C4-2B (cell line): ENCODE measurements around the gene HOXB1.

Source experiments
- H3K27ac ChIP-seq: fragments of 450-650 bp; 2 replicates; pipeline ENCODE4 v1.5.1; 2017
- ZFX ChIP-seq: fragments of 450-650 bp; IDR thresholded peaks from 2 replicates; pipeline ENCODE4 v1.6.1; 2017
- TF ChIP-seq, protein P1 (sequence below): fragments of 450-650 bp; conservative IDR thresholded peaks from 2 replicates; pipeline ENCODE4 v1.5.1; 2017; ENCODE audit warnings: mild to moderate bottlenecking

The HOXB1 gene

DNA sequence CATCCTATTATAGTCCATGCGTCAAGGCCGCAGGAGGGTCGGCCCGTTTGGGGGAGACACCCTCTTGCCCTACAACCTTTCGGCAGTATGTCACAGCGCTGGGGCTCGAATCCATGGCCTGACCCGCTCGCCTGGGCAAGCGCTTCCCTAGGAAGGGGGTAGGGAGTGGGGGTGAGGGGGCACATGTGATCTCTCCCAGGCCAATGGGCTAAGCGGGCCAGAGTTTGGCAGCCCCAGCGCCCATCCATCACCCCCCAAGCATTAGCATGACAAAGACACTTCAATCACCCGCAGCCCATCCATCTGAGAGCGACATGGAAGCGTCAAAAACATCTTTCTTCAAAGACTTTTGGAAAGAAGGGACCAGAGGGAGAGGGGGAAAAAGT is at the start of gene HOXB1:
Gene HOXB1, minus strand, starts transcription at position 125 of the 386 bp plus-strand sequence. Its CDS starts 107 bp downstream, at position 18.
- no peak within 1 kb of the TSS for H3K27ac ChIP-seq
- TF ChIP-seq, protein P1, sequence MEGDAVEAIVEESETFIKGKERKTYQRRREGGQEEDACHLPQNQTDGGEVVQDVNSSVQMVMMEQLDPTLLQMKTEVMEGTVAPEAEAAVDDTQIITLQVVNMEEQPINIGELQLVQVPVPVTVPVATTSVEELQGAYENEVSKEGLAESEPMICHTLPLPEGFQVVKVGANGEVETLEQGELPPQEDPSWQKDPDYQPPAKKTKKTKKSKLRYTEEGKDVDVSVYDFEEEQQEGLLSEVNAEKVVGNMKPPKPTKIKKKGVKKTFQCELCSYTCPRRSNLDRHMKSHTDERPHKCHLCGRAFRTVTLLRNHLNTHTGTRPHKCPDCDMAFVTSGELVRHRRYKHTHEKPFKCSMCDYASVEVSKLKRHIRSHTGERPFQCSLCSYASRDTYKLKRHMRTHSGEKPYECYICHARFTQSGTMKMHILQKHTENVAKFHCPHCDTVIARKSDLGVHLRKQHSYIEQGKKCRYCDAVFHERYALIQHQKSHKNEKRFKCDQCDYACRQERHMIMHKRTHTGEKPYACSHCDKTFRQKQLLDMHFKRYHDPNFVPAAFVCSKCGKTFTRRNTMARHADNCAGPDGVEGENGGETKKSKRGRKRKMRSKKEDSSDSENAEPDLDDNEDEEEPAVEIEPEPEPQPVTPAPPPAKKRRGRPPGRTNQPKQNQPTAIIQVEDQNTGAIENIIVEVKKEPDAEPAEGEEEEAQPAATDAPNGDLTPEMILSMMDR: no peak
- TF ChIP-seq ZFX: no peak

DNA sequence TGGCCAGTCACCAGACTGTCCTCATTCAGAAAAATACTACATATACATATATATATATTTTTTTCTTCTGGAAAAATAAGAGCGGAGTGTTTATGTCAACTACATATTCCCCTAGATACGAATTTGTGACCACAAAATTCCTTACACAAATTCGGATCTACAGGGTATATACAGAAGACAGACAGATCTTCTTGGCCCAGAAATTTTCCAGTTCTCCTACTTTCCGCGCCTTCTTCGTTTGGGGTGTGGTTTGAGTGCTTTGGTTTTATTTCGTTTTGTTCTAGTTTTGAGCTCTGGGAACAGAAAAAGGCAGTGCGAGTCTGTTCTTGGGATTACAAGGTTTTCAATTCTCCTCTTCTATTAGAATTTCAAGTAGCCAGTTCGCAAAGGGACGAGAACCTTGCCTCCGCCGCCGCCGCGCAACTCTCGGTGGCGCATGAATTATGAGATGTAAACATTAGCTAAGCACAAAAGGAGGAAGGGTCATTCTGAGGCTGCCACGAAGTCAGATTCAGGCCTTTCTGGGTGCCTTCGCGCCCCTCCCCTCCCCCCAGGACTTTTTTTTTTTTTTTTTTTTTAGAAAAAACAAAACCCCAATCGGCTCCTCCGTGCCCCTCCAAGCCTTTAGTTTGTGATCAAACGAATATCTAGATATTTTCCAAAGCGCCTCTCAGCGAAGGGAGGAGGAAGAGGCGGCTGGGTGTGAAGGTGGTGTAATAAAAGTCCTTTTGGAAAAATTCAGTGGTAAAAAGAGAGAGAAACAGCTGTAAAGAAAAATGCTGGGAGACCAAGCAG is 49.1 kb upstream of the HOXB1 start:
- H3K27ac ChIP-seq: no peak overlapping the region
- TF ChIP-seq ZFX: no peak

DNA sequence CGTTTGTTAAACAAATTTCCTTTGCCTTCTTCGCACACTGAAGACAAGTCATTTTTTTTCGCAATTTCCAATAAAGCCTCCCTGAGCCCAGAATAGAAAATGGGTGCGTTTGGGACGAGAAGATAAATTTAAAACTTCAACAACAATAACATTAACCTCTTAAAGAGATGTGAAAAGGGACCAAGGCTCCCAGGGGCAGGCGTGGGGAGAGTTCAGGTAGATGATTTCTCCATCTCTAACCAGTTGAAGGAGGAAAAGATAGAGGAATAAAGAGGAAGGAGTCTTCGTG is 48.6 kb upstream of the HOXB1 start:
- no peak overlapping the region for H3K27ac ChIP-seq
- TF ChIP-seq, protein P1: no peak
- no peak for TF ChIP-seq ZFX

DNA sequence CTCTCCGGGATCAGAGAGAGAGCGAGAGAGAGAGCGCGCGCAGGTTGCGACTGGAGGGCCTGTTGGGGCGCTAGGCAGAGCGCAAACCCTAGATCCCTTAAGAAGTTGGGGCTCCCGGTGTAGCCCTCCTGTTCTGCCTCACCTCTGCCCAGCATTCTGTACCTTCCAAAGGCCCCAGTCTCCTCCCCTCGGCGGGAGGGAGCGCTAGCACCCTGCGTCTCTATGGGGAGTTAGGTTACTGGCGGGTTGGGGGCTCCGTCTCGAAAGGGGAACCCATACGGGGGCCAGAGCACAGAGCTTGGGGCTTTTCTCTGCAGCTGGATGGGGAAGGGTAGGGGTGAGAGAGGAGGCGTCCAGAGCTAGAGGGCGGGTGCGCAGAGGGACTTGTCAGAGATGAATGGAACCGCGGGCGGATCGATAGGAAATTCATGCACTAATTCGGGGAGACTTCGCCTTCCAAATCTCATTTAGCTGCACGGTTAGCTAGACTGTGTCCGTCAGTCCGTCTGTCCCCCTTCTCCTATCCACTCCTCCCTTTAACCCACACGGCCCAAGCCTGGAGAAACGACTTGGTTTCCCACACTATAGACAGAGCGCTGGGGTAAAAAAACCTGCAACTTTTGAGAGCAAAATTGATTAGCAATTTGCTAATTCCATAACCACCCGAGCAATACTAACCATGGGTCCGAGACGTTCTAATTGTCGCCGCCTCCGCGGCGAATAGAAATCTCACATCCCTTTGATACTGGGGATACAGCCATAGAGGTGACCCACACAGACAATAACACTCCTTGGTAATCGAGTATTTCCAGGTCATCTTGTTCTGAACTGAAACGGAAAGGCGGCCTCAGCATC is 48.0 kb upstream of the HOXB1 start:
- no peak overlapping the region for H3K27ac ChIP-seq
- TF ChIP-seq, protein P1: no peak
- TF ChIP-seq ZFX: no peak

DNA sequence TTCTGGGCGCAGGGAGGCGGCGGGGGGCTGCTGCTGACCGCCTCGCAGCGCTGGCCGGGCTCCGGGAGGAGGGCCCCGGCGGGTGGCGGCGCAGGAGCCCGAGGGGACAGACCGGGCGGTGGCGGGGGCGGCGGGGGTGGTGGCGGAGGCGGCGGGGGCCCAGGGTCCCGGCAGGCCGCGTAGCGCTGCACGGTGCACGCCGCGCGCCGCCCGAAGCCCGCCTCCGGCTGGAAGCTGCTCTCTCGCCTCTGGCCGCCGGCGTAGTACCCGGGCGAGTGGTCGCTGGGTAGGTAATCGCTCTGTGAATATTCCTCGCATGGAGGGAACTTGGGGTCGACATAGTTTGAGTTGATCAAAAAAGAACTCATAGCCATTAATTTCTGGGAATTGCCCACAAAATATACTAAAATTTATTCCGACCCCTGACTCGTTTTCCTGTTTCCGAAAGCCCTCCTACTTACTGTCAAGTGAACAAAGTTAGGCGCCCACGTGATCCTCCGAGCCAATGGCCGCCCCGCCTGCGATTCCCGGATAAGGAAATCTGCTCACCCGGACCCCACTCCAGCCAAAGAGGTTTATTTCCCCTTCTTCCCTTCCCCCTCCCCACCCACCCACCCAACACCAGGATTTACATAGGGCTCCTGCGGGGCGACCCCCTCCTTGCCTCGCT is 47.3 kb upstream of the HOXB1 start, which contains the start of gene HOXB4:
Gene HOXB4, minus strand, starts transcription at position 405 of the 670 bp plus-strand sequence. Its CDS starts 31 bp downstream, at position 374.
- no peak within 1 kb of the TSS for H3K27ac ChIP-seq
- TF ChIP-seq ZFX: no peak
- TF ChIP-seq, protein P1: no peak

DNA sequence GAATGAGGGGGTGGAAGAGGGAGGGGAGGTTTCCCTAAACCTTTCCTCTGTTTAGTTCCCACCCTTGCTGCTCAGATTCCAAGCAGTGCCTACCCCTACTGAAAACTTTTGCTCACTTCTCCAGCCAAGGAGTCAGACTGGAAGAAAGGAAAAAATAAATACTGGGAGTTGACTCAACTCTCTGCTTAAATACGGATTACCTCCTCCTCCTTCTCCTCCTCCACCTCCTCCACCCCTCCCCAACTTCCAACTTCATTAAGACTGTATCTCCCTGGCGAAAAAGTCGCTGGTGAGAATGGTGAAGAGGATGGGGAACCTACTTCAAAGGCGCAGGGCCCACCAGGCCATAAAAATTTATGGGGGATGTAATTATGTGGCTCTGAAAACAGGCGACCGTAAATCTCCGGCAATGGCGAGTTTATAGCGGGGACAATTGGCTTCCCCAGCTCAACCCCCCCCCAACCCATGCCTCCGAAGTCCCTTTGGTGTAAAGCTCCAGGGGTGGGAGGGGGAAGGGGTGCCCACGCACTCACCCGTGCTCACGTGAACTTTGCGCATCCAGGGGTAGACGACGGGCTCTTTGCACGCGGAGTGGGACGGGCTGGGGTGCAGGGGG is 46.6 kb upstream of the HOXB1 start:
- TF ChIP-seq, protein P1: no peak
- no peak for TF ChIP-seq ZFX
- H3K27ac ChIP-seq: no peak overlapping the region

DNA sequence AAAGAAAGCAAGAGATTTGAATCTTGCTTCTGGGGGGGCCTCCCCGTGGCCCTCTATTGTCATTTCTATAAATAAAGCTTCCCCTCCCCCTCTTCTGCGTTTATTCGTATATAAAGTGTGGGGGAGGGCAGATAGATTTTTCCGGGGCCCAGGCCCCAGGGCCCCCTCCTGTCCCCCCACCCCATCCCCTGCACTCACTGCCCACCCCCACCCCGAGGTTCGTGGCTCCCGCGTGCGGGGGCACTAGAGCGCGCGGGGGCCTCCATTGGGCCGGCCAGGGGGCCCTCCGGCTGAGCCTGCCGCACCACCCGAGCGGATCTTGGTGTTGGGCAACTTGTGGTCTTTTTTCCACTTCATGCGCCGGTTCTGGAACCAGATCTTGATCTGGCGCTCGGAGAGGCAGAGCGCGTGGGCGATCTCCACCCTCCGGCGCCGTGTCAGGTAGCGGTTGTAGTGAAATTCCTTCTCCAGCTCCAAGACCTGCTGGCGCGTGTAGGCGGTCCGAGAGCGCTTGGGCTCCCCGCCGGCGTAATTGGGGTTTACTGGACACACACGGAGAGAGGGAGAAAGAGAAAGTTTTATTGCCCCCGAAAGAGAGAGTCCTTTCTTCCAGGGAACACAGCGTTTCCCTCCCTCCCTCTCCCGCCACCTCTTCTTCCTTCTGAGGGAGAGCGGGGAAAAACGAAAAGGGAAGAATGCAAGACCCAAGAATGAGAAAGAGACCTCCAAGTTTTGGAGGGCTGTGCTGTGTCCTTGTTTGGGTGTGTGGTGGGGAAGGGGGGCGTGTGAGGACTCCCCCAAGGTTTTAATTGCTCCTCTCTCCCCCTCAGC is 45.9 kb upstream of the HOXB1 start:
- no peak overlapping the region for H3K27ac ChIP-seq
- TF ChIP-seq, protein P1: no peak
- no peak for TF ChIP-seq ZFX
